NT2/D1 (cell line): ENCODE results near the gene NDUFC1.

ENCODE experiments used
- YY1 ChIP-seq: IDR thresholded peaks from 2 replicates; pipeline ENCODE4 v1.6.1; 2011; ENCODE audit not compliant: insufficient read length, insufficient read depth
- ZNF274 ChIP-seq: IDR thresholded peaks from 2 replicates; pipeline ENCODE4 v1.6.1; 2011; ENCODE audit warnings: mild to moderate bottlenecking, low read depth, low read length

- TF ChIP-seq YY1 (no peak), ZNF274 (no peak)
These were observed 27.5 kb downstream of the NDUFC1 start for GRCh38 chr4:139274790-139275189.
